Cardiac septum (tissue), 1 donor: ENCODE data around the gene LETMD1. TPM values are rescaled to one million over a fixed set of nuclear protein-coding genes. Genes with fewer than 3 reads are reported as not detected.

Source experiments
- total RNA-seq: library from RNA; stranded (reverse); fragmentation: NEBNext Ultra II Directional; extraction: Animal tissue kit (Norgen Biotek cat#: 25700); gene quantifications from one replicate; pipeline ENCODE4 v1.2.1, GENCODE V29; 2021
- donor health status: DM: no; HTN: no; CAD: no.

The LETMD1 gene
- total RNA-seq, 1 donor from 2014 or later: 27.3 TPM

Other genes starting within 250 kb of the LETMD1 start
- gene TMPRSS12, start 205.4 kb upstream of the LETMD1 start, total RNA-seq: not detected
- not detected for gene HIGD1C, start 95.8 kb upstream of the LETMD1 start, total RNA-seq
- gene SLC11A2, start 21.9 kb upstream of the LETMD1 start, total RNA-seq: 22.0 TPM
- 30.1 TPM for gene CSRNP2, start 35.3 kb downstream of the LETMD1 start, total RNA-seq
- 20.2 TPM for gene TFCP2, start 124.8 kb downstream of the LETMD1 start, total RNA-seq
- gene POU6F1, start 169.7 kb downstream of the LETMD1 start, total RNA-seq: 9.1 TPM
- 169 TPM for gene DAZAP2, start 190.5 kb downstream of the LETMD1 start, total RNA-seq
- 4.4 TPM for gene SMAGP, start 222.1 kb downstream of the LETMD1 start, total RNA-seq